HG03442 (cell line): Measurements from ENCODE around the gene DIP2C.

Experiments
- ATAC-seq: cut with Tn5 transposase; IDR thresholded peaks from one replicate; pipeline ENCODE4 v1.9.1; 2021; ENCODE audit warnings: mild to moderate bottlenecking, moderate library complexity; ENCODE audit not compliant: unreplicated experiment

The DIP2C gene

GRCh38 chr10:387909-388660 is 301.4 kb downstream of the DIP2C start:
- no peak for ATAC-seq

DNA sequence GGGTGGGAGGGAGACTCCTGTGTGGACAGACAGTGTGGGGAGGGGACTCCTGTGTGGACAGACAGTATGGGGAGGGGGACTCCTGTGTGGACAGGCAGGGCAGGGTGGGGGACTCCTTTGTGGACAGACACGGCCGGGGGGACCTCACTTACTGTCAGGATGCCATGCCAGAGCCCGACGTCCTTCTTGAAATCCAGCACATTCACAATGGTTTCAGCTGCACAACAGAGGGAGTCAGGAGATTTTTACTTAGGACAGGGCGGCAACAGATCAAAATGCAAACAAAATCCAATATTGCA is 301.9 kb downstream of the DIP2C start:
- no peak for ATAC-seq

- ATAC-seq = no peak
Measured at GRCh38 chr10:386771-387592, 302.5 kb downstream of the DIP2C start.

- ATAC-seq = no peak
Measured at GRCh38 chr10:385571-386300, 303.7 kb downstream of the DIP2C start.

GRCh38 chr10:384538-385305 is 304.7 kb downstream of the DIP2C start:
- ATAC-seq = no peak

- no peak for ATAC-seq
Measured at GRCh38 chr10:383519-383918, 305.9 kb downstream of the DIP2C start.

DNA sequence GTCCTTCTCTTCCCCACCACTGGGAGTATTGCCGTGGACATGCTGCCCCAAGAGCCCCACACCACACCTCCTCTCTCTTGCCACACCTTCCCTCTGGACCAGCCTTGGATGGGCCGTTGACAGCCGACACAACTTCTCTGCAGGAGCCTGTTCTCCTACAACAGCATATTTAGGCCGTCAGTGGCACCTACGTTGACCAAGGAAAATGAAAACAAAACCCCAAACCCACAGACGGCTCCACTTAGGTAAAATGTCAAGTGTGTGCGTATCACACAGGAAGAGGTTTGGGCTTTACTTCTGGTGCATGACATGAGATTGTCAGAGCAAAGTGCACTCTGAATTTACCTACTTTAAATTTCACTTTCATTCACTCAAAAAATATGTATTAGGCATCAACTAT is 307.7 kb downstream of the DIP2C start:
- ATAC-seq = no peak

- no peak for ATAC-seq
Measured at GRCh38 chr10:381346-381745, 308.1 kb downstream of the DIP2C start.

DNA sequence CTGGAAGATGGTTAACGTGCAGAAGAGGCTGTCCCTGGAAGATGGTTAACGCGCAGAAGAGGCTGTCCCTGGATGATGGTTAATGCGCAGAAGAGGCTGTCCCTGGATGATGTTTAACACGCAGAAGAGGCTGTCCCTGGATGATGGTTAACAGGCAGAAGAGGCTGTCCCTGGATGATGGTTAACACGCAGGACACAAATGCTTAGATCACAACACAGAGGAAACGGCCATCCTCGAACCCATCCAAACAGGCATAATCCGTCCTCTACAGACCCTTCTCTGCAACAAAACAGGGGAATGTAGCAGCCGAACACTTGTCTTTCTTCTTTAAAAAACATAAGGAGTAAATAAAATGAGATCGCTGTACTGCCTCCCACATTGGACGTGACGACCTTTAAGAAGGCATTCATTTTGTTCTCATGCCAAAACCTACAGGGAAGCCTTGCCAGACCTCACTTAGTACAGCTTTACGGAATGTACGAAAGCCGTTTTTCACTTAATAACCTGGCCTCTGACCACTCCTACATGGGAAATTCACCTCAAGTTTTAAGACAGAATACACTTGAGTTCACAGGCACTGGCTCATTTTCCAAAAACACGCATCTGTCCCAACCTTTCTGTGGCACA is 309.0 kb downstream of the DIP2C start:
- ATAC-seq = no peak

- no peak for ATAC-seq
Measured at GRCh38 chr10:378930-379704, 310.4 kb downstream of the DIP2C start.

GRCh38 chr10:378230-378929 is 311.1 kb downstream of the DIP2C start:
- ATAC-seq = no peak

GRCh38 chr10:377228-377627 is 312.2 kb downstream of the DIP2C start:
- ATAC-seq = no peak

- ATAC-seq = no peak
Measured at GRCh38 chr10:375815-376505, 313.5 kb downstream of the DIP2C start.

DNA sequence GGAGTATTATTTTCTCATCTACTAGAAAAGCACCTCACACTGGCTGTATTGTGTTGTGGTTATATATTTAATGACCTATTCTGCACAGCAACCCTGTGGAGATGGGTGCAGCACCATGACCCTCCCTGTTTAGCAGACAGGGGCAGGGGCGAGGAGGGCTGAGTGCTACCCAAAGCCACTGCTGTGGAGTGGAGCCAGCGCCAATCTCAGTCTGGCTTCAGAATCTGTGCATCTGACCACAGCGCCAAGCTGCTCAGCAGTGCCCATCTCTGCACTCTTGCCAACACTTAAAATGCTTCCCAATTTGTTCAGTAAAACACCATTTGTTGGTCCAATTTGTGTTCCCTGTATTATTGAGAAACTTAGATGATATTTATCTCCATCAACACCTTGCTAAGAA is 315.1 kb downstream of the DIP2C start:
- ATAC-seq = no peak

- no peak for ATAC-seq
Measured at GRCh38 chr10:373526-374309, 315.8 kb downstream of the DIP2C start.

DNA sequence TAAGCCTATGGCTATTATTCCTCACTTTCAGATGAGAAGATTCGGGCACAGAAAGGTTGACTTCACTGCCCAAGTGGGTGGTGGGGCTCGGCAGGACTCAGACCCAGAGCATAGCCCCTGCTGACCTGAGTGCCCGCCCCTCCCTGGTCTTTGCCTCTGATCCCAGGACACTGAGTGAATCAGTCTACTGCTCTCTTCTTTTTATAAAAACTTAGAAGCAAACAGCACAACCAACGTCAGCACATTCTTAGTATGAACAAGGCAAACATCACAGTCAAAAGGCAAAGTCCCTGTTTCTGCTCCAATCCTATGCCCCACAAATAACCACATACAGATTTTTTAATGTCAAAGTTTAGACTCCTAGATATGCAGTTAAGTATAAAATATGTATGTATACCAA is 316.5 kb downstream of the DIP2C start:
- no peak for ATAC-seq

DNA sequence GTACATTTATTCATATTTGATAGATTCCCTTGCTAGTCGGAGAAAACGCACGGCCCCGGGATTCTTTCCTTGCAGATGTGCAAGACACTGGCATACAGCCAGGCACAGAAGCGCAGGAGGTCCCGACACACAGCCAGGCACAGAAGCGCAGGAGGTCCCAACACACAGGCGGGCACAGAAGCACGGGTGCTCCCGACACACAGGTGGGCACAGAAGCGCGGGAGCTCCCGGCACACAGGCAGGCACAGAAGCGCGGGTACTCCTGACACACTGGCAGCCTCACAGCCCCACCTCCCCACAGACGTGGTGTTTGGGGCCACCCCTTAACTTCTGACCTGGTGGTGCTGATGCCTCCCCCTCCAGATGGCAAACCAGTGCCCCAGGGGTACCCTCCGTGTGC is 316.9 kb downstream of the DIP2C start:
- ATAC-seq = no peak

- no peak for ATAC-seq
Measured at GRCh38 chr10:371515-371914, 318.0 kb downstream of the DIP2C start.
